Duodenal mucosa (tissue), 2 donors: ENCODE data around the gene CSNK2A3.

Experiments used
- H3K27ac ChIP-seq: one replicate; pipeline ENCODE4 v1.7.0; 2013; ENCODE audit warnings: low read depth, low read length
- H3K27me3 ChIP-seq, 2 donors: one replicate each; pipeline ENCODE4 v1.7.0; 2013; ENCODE audit warnings: low read length in 2 of 2, control low read depth in 1 of 2; ENCODE audit not compliant: insufficient read depth in 2 of 2, control insufficient read depth in 1 of 2
- H3K36me3 ChIP-seq, 2 donors: one replicate each; pipeline ENCODE4 v1.7.0; 2013; ENCODE audit warnings: low read length in 2 of 2, control low read depth in 1 of 2; ENCODE audit not compliant: insufficient read depth in 2 of 2, control insufficient read depth in 1 of 2
- H3K4me1 ChIP-seq, 2 donors: one replicate each; pipeline ENCODE4 v1.7.0; 2013; ENCODE audit warnings: low read length in 2 of 2, control low read depth in 1 of 2; ENCODE audit not compliant: insufficient read depth in 2 of 2, control insufficient read depth in 1 of 2
- H3K4me3 ChIP-seq, 2 donors: one replicate each; pipeline ENCODE4 v1.7.0; 2013; ENCODE audit warnings: low read length in 2 of 2, low read depth in 1 of 2
- H3K9ac ChIP-seq, 2 donors: one replicate each; pipeline ENCODE4 v1.7.0; 2013; ENCODE audit warnings: low read length in 2 of 2, low read depth in 1 of 2
- H3K9me3 ChIP-seq, 2 donors: one replicate each; pipeline ENCODE4 v1.7.0; 2013; ENCODE audit warnings: low read length in 2 of 2, control low read depth in 1 of 2; ENCODE audit not compliant: control insufficient read depth in 1 of 2

Gene CSNK2A3

GRCh38 chr11:11380340-11380739 lies 27.3 kb upstream of the CSNK2A3 start:
- H3K36me3 ChIP-seq: no peaks in the 10 kb centered on the region
- no peak overlapping the region for H3K4me3 ChIP-seq
- H3K9ac ChIP-seq: no peak overlapping the region
- H3K9me3 ChIP-seq: no peaks in the 10 kb centered on the region
- H3K27ac ChIP-seq: no peak overlapping the region
- no peaks in the 10 kb centered on the region for H3K27me3 ChIP-seq
- no peaks in the 10 kb centered on the region for H3K4me1 ChIP-seq

- Histone ChIP-seq H3K4me3 (no peak overlapping the region), H3K27ac (no peak overlapping the region), H3K36me3 (no peaks in the 10 kb centered on the region), H3K27me3 (no peaks in the 10 kb centered on the region), H3K9ac (no peak overlapping the region), H3K9me3 (no peaks in the 10 kb centered on the region), H3K4me1 (no peaks in the 10 kb centered on the region)
These were observed 26.6 kb upstream of the CSNK2A3 start for GRCh38 chr11:11379661-11380060.

- no peaks in the 10 kb centered on the region for H3K9me3 ChIP-seq
- no peak overlapping the region for H3K9ac ChIP-seq
- H3K27me3 ChIP-seq: no peaks in the 10 kb centered on the region
- no peaks in the 10 kb centered on the region for H3K36me3 ChIP-seq
- no peak overlapping the region for H3K4me3 ChIP-seq
- H3K4me1 ChIP-seq: no peaks in the 10 kb centered on the region
- H3K27ac ChIP-seq: no peak overlapping the region
These were observed 25.3 kb upstream of the CSNK2A3 start for GRCh38 chr11:11378184-11378940.

GRCh38 chr11:11374358-11375148 lies 21.5 kb upstream of the CSNK2A3 start:
- H3K9me3 ChIP-seq: no peaks in the 10 kb centered on the region
- H3K36me3 ChIP-seq: no peaks in the 10 kb centered on the region
- no peaks in the 10 kb centered on the region for H3K27me3 ChIP-seq
- H3K4me1 ChIP-seq: no peaks in the 10 kb centered on the region
- no peak overlapping the region for H3K9ac ChIP-seq
- H3K27ac ChIP-seq: no peak overlapping the region
- H3K4me3 ChIP-seq: no peak overlapping the region

GRCh38 chr11:11373934-11374333 lies 20.9 kb upstream of the CSNK2A3 start:
- H3K9me3 ChIP-seq: no peaks in the 10 kb centered on the region
- H3K4me3 ChIP-seq: no peak overlapping the region
- H3K27ac ChIP-seq: no peak overlapping the region
- no peaks in the 10 kb centered on the region for H3K4me1 ChIP-seq
- H3K27me3 ChIP-seq: no peaks in the 10 kb centered on the region
- H3K36me3 ChIP-seq: no peaks in the 10 kb centered on the region
- no peak overlapping the region for H3K9ac ChIP-seq

GRCh38 chr11:11372461-11372860 lies 19.4 kb upstream of the CSNK2A3 start:
- H3K27ac ChIP-seq: no peak overlapping the region
- no peak overlapping the region for H3K4me3 ChIP-seq
- H3K9ac ChIP-seq: no peak overlapping the region
- no peaks in the 10 kb centered on the region for H3K9me3 ChIP-seq
- no peaks in the 10 kb centered on the region for H3K36me3 ChIP-seq
- no peaks in the 10 kb centered on the region for H3K27me3 ChIP-seq
- H3K4me1 ChIP-seq: no peaks in the 10 kb centered on the region

GRCh38 chr11:11370962-11371303 lies 17.9 kb upstream of the CSNK2A3 start:
- no peak overlapping the region for H3K4me3 ChIP-seq
- H3K9me3 ChIP-seq: no peaks in the 10 kb centered on the region
- H3K36me3 ChIP-seq: no peaks in the 10 kb centered on the region
- no peaks in the 10 kb centered on the region for H3K4me1 ChIP-seq
- H3K27ac ChIP-seq: no peak overlapping the region
- H3K27me3 ChIP-seq: no peaks in the 10 kb centered on the region
- H3K9ac ChIP-seq: no peak overlapping the region

GRCh38 chr11:11370255-11370961 lies 17.4 kb upstream of the CSNK2A3 start:
- no peaks in the 10 kb centered on the region for H3K9me3 ChIP-seq
- no peak overlapping the region for H3K9ac ChIP-seq
- no peak overlapping the region for H3K4me3 ChIP-seq
- H3K36me3 ChIP-seq: no peaks in the 10 kb centered on the region
- no peak overlapping the region for H3K27ac ChIP-seq
- no peaks in the 10 kb centered on the region for H3K27me3 ChIP-seq
- no peaks in the 10 kb centered on the region for H3K4me1 ChIP-seq

- Histone ChIP-seq H3K9ac (no peak overlapping the region), H3K36me3 (no peaks in the 10 kb centered on the region), H3K4me1 (no peaks in the 10 kb centered on the region), H3K27me3 (no peaks in the 10 kb centered on the region), H3K4me3 (no peak overlapping the region), H3K27ac (no peak overlapping the region), H3K9me3 (no peaks in the 10 kb centered on the region)
These were observed 13.7 kb upstream of the CSNK2A3 start for GRCh38 chr11:11366793-11367192.

GRCh38 chr11:11363674-11364073 lies 10.6 kb upstream of the CSNK2A3 start:
- H3K27ac ChIP-seq: no peak overlapping the region
- no peak overlapping the region for H3K9ac ChIP-seq
- no peaks in the 10 kb centered on the region for H3K36me3 ChIP-seq
- H3K9me3 ChIP-seq: no peaks in the 10 kb centered on the region
- no peaks in the 10 kb centered on the region for H3K4me1 ChIP-seq
- H3K27me3 ChIP-seq: no peaks in the 10 kb centered on the region
- H3K4me3 ChIP-seq: no peak overlapping the region
